Osteoblast (primary cell): ENCODE data around the gene ZNF772. TPM values are rescaled to one million over a fixed set of nuclear protein-coding genes. Genes with fewer than 3 reads are reported as not detected.
A peak's percentile ranks its signal among the peaks of the same experiment; 100 is the strongest.

Experiments
- DNase-seq: peaks from one replicate; pipeline ENCODE4 v3.0.0; 2011; ENCODE audit warnings: low spot score, mixed read lengths; ENCODE audit not compliant: insufficient read length; ENCODE audit errors: missing footprints
- H2AFZ ChIP-seq: 2 replicates; pipeline ENCODE4 v1.6.0; 2011; ENCODE audit warnings: mild to moderate bottlenecking, low read length
- H3K27ac ChIP-seq: 2 replicates; pipeline ENCODE4 v1.5.1; 2011; ENCODE audit warnings: mild to moderate bottlenecking, low read depth, low read length, moderate library complexity
- H3K27me3 ChIP-seq: 2 replicates; pipeline ENCODE4 v1.6.0; 2012; ENCODE audit warnings: mild to moderate bottlenecking, control low read depth, inconsistent platforms, low read length, moderate library complexity; ENCODE audit not compliant: insufficient read depth
- H3K36me3 ChIP-seq: 2 replicates; pipeline ENCODE4 v1.5.1; 2011; ENCODE audit warnings: mild to moderate bottlenecking, low read length, control low read depth, moderate library complexity; ENCODE audit not compliant: insufficient read depth
- H3K4me1 ChIP-seq: 2 replicates; pipeline ENCODE4 v1.5.1; 2011; ENCODE audit warnings: mild to moderate bottlenecking, low read length, control low read depth, moderate library complexity; ENCODE audit not compliant: insufficient read depth
- H3K4me2 ChIP-seq: 2 replicates; pipeline ENCODE4 v1.6.0; 2011; ENCODE audit warnings: mild to moderate bottlenecking, low read length; ENCODE audit not compliant: insufficient read depth
- H3K4me3 ChIP-seq: fragments of 200-600 bp; sonication (generic); 3 replicates; pipeline ENCODE4 v1.5.1; 2012; ENCODE audit warnings: mild to moderate bottlenecking, low read length, inconsistent platforms; ENCODE audit not compliant: insufficient read depth
- H3K79me2 ChIP-seq: 2 replicates; pipeline ENCODE4 v1.6.0; 2012; ENCODE audit warnings: mild to moderate bottlenecking, low read length, control low read depth, inconsistent platforms; ENCODE audit not compliant: insufficient read depth
- H3K9me3 ChIP-seq: 2 replicates; pipeline ENCODE4 v1.5.1; 2011; ENCODE audit warnings: low read depth, low read length, control low read depth
- H4K20me1 ChIP-seq: 2 replicates; pipeline ENCODE4 v1.6.0; 2012; ENCODE audit warnings: mild to moderate bottlenecking, low read length, control low read depth; ENCODE audit not compliant: insufficient read depth
- total RNA-seq: library from RNA; depleted of rRNA; stranded (reverse); fragments of >200 nt; gene quantifications from 2 replicates; pipeline ENCODE4 v1.2.3, GENCODE V29; 2012
- TF ChIP-seq, protein P1 (sequence below): IDR thresholded peaks from 2 replicates; pipeline ENCODE4 v1.5.1; 2011; ENCODE audit warnings: mild to moderate bottlenecking, low read depth, low read length, moderate library complexity; ENCODE audit errors: extremely low read depth

ZNF772 gene
- total RNA-seq, 1 donor: 19.2 TPM

DNA sequence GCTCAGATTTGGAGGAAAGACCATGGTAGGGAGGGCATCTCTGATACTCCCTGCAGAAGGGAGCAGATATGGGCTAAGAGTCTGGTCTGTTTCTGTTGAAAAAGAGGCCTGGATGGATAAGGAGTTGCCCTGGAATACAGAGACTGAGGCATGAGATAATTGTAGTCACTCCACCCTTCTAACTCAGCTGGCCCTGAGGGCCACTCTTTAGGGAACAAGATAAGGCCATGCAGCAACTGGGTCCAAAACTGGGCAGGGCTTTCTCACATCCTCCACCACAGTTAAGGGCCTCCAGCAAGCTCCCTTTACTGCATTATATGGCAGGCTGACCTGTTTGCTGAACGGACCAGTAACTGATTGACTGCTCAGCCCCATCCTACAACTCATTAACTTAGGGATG, 40.9 kb downstream of the ZNF772 start:
- TF ChIP-seq, protein P1, sequence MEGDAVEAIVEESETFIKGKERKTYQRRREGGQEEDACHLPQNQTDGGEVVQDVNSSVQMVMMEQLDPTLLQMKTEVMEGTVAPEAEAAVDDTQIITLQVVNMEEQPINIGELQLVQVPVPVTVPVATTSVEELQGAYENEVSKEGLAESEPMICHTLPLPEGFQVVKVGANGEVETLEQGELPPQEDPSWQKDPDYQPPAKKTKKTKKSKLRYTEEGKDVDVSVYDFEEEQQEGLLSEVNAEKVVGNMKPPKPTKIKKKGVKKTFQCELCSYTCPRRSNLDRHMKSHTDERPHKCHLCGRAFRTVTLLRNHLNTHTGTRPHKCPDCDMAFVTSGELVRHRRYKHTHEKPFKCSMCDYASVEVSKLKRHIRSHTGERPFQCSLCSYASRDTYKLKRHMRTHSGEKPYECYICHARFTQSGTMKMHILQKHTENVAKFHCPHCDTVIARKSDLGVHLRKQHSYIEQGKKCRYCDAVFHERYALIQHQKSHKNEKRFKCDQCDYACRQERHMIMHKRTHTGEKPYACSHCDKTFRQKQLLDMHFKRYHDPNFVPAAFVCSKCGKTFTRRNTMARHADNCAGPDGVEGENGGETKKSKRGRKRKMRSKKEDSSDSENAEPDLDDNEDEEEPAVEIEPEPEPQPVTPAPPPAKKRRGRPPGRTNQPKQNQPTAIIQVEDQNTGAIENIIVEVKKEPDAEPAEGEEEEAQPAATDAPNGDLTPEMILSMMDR: no peak
- Histone ChIP-seq H3K79me2 (peaks cover 50% of the 10 kb centered on the region), H4K20me1 (no peaks in the 10 kb centered on the region), H3K36me3 (peaks cover 4% of the 10 kb centered on the region), H3K27me3 (no peaks in the 10 kb centered on the region), H2AFZ (no peak overlapping the region), H3K4me1 (peaks cover 6% of the 10 kb centered on the region), H3K9me3 (no peaks in the 10 kb centered on the region), H3K4me3 (peak overlapping the region; percentile 74), H3K4me2 (peak overlapping the region; percentile 91), H3K27ac (no peak overlapping the region)
- DNase-seq: peak; percentile 41

DNA sequence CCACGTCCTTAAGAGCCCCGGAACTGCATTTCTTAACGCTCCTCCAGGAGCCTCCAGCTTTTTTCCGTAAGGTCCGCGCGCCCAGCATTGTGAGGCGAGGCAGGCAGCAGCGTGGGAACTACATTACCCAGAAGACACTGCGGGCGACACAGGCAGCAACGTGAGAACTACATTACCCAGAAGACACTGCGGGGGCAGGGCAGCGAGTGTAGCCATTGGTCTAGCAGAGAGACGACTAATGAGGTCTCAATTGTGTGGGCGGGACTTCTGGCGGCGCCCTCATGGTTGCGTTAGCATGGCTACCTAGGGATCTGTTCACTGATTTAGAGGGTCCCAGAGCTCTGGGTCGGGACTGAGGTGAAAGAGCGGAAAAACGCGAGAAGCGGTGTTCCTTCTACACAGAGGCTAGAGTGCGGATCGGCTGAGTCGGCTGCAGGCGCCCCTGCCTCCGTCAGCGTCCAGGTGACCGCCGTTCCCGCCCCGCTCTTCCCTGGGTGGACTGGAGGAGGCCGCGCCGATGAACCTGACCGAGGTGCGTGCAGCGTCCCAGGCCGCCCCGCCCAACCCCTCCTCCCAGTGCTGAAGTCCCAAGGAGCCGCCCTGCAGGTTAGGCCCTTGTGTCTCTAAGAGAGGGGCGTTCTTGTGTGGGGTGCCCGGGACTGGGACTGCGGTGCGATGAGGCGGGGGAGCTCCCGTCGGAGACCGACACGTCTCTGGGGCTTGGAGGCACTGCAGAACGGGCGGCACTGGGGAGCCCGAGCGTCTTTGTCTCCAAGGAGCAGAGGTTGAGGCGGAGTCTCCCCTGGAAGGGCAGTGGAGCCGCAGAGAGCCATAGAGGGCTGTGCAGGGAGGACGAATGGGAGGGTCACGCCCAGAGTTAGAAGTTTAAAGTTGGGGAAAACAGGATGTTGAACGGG, 42.0 kb downstream of the ZNF772 start, which contains the start of gene ZNF749:
Gene ZNF749, plus strand, starts transcription at position 264 of the 917 bp plus-strand sequence. Its CDS starts 254 bp downstream, at position 518.
- Histone ChIP-seq H3K4me1 (peaks cover 6% of the 10 kb centered on the region), H3K36me3 (peaks cover 4% of the 10 kb centered on the region), H3K27ac (peak within 1 kb of the TSS; percentile 18), H3K9me3 (no peaks in the 10 kb centered on the region), H4K20me1 (no peaks in the 10 kb centered on the region), H3K4me3 (peak within 1 kb of the TSS; percentile 74), H3K27me3 (no peaks in the 10 kb centered on the region), H2AFZ (peak within 1 kb of the TSS; percentile 79), H3K79me2 (peaks cover 45% of the 10 kb centered on the region), H3K4me2 (peak within 1 kb of the TSS; percentile 91)
- TF ChIP-seq, protein P1: no peak
- DNase-seq: peak; percentile 99

DNA sequence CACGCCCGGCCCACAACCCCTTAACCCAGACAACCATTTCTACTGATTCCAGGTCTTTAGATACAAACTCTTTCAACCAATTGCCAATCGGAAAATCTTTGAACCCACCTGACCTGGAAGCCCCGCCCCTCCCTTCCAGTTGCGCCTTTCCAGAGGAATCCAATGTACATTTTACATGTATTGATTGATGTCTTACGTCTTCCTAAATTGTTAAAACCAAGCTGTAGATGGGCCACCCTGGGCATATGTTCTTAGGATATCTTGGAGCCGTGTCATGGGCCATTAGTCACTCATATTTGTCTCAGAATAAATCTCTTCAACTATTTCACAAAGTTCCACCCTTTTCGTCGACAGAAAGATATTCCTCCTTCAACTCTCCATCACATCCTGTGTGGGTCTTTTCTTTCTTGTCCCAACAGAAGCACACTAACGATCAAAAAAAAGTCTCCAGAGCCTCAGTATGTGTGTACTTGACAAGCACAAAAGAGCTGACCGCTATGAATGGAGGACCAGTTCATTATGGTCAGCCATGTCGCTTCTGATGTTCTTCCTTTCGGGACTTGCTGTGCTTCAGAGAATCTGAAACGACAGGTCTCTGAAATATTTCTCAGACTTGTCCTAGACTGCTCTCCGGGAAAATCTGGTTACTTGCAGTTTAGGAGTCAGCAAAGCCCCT, 42.8 kb downstream of the ZNF772 start:
- H3K4me1 ChIP-seq: peaks cover 6% of the 10 kb centered on the region
- H3K27me3 ChIP-seq: no peaks in the 10 kb centered on the region
- DNase-seq: peak; percentile 1
- H4K20me1 ChIP-seq: no peaks in the 10 kb centered on the region
- peak overlapping the region; percentile 91 for H3K4me2 ChIP-seq
- H3K36me3 ChIP-seq: peaks cover 4% of the 10 kb centered on the region
- peaks cover 37% of the 10 kb centered on the region for H3K79me2 ChIP-seq
- no peaks in the 10 kb centered on the region for H3K9me3 ChIP-seq
- peak overlapping the region; percentile 79 for H2AFZ ChIP-seq
- peak overlapping the region; percentile 3 for H3K27ac ChIP-seq
- TF ChIP-seq, protein P1: no peak
- peak overlapping the region; percentile 74 for H3K4me3 ChIP-seq

DNA sequence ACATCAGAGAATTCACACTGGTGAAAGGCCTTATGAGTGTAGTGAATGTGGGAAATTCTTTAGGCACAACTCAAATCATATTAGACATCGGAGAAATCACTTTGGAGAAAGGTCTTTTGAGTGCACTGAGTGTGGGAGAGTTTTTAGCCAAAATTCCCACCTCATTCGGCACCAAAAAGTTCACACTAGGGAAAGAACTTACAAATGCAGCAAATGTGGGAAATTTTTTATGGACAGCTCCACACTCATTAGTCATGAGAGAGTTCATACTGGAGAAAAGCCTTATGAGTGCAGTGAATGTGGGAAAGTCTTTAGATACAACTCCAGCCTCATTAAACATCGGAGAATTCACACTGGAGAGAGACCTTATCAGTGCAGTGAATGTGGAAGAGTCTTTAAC, 56.3 kb downstream of the ZNF772 start:
- no peak for DNase-seq
- H4K20me1 ChIP-seq: no peaks in the 10 kb centered on the region

More for the DNA sequence above, 56.3 kb downstream of the ZNF772 start:
- Histone ChIP-seq H3K27ac (no peak overlapping the region), H3K27me3 (no peaks in the 10 kb centered on the region), H3K4me2 (no peak overlapping the region), H3K4me3 (no peak overlapping the region), H3K36me3 (peaks cover 30% of the 10 kb centered on the region), H3K4me1 (no peaks in the 10 kb centered on the region), H3K79me2 (peaks cover 16% of the 10 kb centered on the region), H3K9me3 (peaks cover 26% of the 10 kb centered on the region), H2AFZ (no peak overlapping the region)
- TF ChIP-seq, protein P1: no peak
